ENCODE results near the gene YIPF3. TPM values are rescaled to one million over a fixed set of nuclear protein-coding genes. Genes with fewer than 3 reads are reported as not detected.

YIPF3 gene
- total RNA-seq, 5 donors from 2014 or later (not counting 1 experiment from before 2014, with no cell fraction given) = 43.7 to 85.0 (median 80.0) TPM

- no peak overlapping the region for H3K4me3 ChIP-seq (ENCODE audit: control insufficient read depth in 1 of 2, extremely low read depth in 1 of 2, low read length in 1 of 2)
- H3K27me3 ChIP-seq (replicated peaks in 1 of 2; ENCODE audit: control insufficient read depth in 2 of 2, extremely low read depth in 1 of 2, insufficient read depth in 2 of 2, low read length in 1 of 2) = no peaks in the 10 kb centered on the region
- Mint-ChIP-seq H3K27me3 (no peaks in the 10 kb centered on the region), H3K27ac (no peak overlapping the region), H3K36me3 (peaks cover 9% of the 10 kb centered on the region), H3K4me1 (peaks cover 36 to 56% (median 43%) of the 10 kb centered on the region in 3 donors), H3K4me3 (no peak overlapping the region), H3K9me3 (no peaks in the 10 kb centered on the region)
- no peaks in the 10 kb centered on the region for H3K9me3 ChIP-seq
- POLR2A ChIA-PET = interaction anchor here in 1 of 2 donors (1.3 kb wide), 1 partner anchor 15 kb away, joined by 3 read pairs; no protein-coding TSS in a partner anchor
- ATAC-seq (replicated peaks in 1 of 4) (no peak), DNase-seq (no peak)
- CTCF ChIA-PET = interaction anchor here (0.6 to 1.6 kb wide), 4 partner anchors 12 to 65 kb away, joined by 3 to 4 read pairs (median 3); no protein-coding TSS in a partner anchor
- peaks cover 4 to 44% of the 10 kb centered on the region in 2 experiments for H3K4me1 ChIP-seq (ENCODE audit: control insufficient read depth in 1 of 2, extremely low read depth in 1 of 2, insufficient read depth in 2 of 2, low read length in 2 of 2)
- 100% methylated on average over 1 of the region's 3 CpGs for WGBS (ENCODE audit: insufficient coverage)
- H3K27ac ChIP-seq (ENCODE audit: low read length) = no peak overlapping the region
- H3K36me3 ChIP-seq (ENCODE audit: control insufficient read depth in 2 of 2, extremely low read depth in 1 of 2, insufficient read depth in 1 of 2, low read length in 1 of 2) = peaks cover 3 to 16% of the 10 kb centered on the region in 2 donors
Measured at GRCh38 chr6:43492673-43493072, 24.1 kb downstream of the YIPF3 start.

DNA sequence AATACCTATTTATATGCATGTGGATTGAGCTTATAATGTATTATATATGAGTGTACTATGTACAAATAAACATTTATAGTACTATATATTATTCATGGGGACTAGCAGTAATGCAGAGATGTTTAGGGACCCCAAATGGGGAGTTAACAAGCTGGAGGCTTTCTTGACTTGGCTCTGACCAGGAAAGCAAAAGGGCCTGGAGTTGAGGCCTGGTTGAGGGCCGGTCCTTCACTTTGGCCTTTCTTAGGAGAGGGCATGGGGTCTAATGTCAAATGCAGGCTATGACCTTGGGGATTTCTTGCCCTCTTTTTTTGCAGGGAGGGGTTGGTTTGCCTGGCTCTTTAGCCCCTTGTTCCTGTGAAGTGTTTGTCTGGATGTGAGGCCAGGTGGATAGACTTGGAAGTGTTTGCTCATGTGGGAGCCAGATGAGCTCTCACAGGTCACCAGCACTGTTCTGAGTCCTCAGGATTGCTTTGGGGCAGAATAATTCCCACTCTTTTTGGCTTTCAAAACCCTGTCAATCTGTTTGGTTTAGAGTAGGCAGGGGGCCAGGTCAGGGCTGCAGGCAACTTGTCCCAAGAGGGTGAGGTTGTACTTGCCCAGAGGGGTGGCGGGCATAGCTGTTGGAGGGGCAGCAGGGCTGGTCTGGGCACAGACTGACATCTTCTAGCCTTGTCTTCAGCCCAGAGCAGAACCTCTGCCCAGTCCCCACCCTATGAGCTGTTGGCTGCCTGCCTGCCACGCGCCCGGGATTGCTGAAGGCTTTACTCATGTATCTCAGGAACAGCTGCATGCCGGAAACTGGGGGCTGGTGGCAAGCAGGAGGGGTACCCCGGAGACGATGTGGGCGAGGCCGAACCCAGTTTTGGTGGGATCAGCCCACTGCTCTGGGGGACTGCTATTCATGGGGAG lies 24.7 kb downstream of the YIPF3 start:
- Mint-ChIP-seq H3K27ac (no peak overlapping the region), H3K4me3 (no peak overlapping the region), H3K27me3 (no peaks in the 10 kb centered on the region), H3K36me3 (peaks cover 9% of the 10 kb centered on the region), H3K4me1 (peaks cover 36 to 56% (median 43%) of the 10 kb centered on the region in 3 donors), H3K9me3 (no peaks in the 10 kb centered on the region)
- ChIA-PET POLR2A (interaction anchor here in 1 of 2 donors (1.3 kb wide), 1 partner anchor 14 kb away, joined by 3 read pairs; no protein-coding TSS in a partner anchor), CTCF (interaction anchor here in 1 of 2 donors (0.6 to 1.2 kb wide), 2 partner anchors 11 to 57 kb away, joined by 3 to 4 read pairs; no protein-coding TSS in a partner anchor)
- no peak for ATAC-seq (replicated peaks in 1 of 4)
- Histone ChIP-seq H3K27me3 (replicated peaks in 1 of 2; ENCODE audit: control insufficient read depth in 2 of 2, extremely low read depth in 1 of 2, insufficient read depth in 2 of 2, low read length in 1 of 2) (no peaks in the 10 kb centered on the region), H3K9me3 (no peaks in the 10 kb centered on the region), H3K4me3 (ENCODE audit: control insufficient read depth in 1 of 2, extremely low read depth in 1 of 2, low read length in 1 of 2) (no peak overlapping the region), H3K4me1 (ENCODE audit: control insufficient read depth in 1 of 2, extremely low read depth in 1 of 2, insufficient read depth in 2 of 2, low read length in 2 of 2) (peaks cover 4 to 44% of the 10 kb centered on the region in 2 experiments), H3K27ac (ENCODE audit: low read length) (no peak overlapping the region), H3K36me3 (ENCODE audit: control insufficient read depth in 2 of 2, extremely low read depth in 1 of 2, insufficient read depth in 1 of 2, low read length in 1 of 2) (peaks cover 3 to 15% of the 10 kb centered on the region in 2 donors)
- DNase-seq = no peak
- WGBS (ENCODE audit: insufficient coverage) = 100% methylated on average over 10 of the region's 10 CpGs

DNA sequence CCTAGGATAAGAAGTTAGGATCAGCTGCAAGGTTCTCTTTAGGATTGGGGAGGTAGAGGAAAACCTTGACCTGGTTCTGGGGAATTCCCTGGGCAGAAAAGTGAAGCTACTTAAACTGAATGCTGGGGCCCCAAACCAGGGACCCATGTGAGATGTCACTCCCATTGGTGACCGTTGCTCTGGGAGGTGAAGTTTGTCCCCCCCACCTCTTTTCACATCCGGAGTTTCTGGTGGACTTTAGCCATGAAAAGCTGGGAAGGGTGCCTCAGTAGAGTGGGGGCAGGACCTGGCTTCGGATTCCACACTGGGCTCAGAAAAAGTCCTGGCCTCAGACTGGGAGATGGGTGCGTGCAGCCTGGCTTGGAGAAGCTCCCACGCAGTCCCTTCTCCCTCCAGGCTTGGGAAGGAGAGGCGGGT lies 26.2 kb downstream of the YIPF3 start:
- Histone ChIP-seq H3K36me3 (ENCODE audit: control insufficient read depth in 2 of 2, extremely low read depth in 1 of 2, insufficient read depth in 1 of 2, low read length in 1 of 2) (peaks cover 3 to 19% of the 10 kb centered on the region in 2 donors), H3K27ac (ENCODE audit: low read length) (no peak overlapping the region), H3K9me3 (no peaks in the 10 kb centered on the region), H3K27me3 (replicated peaks in 1 of 2; ENCODE audit: control insufficient read depth in 2 of 2, extremely low read depth in 1 of 2, insufficient read depth in 2 of 2, low read length in 1 of 2) (no peaks in the 10 kb centered on the region), H3K4me3 (ENCODE audit: control insufficient read depth in 1 of 2, extremely low read depth in 1 of 2, low read length in 1 of 2) (no peak overlapping the region), H3K4me1 (ENCODE audit: control insufficient read depth in 1 of 2, extremely low read depth in 1 of 2, insufficient read depth in 2 of 2, low read length in 2 of 2) (peaks cover 4 to 35% of the 10 kb centered on the region in 2 experiments)
- CTCF ChIA-PET = no interaction called here
- ATAC-seq (replicated peaks in 1 of 4) (no peak), DNase-seq (no peak)
- Mint-ChIP-seq H3K9me3 (no peaks in the 10 kb centered on the region), H3K27me3 (no peaks in the 10 kb centered on the region), H3K4me3 (no peak overlapping the region), H3K27ac (no peak overlapping the region), H3K36me3 (peaks cover 9% of the 10 kb centered on the region), H3K4me1 (peaks cover 31 to 53% (median 42%) of the 10 kb centered on the region in 3 donors)
- WGBS (ENCODE audit: insufficient coverage) = 93% methylated on average over 3 of the region's 6 CpGs
- POLR2A ChIA-PET = no interaction called here

GRCh38 chr6:43489277-43490072 lies 27.3 kb downstream of the YIPF3 start:
- H3K4me3 ChIP-seq (ENCODE audit: control insufficient read depth in 1 of 2, extremely low read depth in 1 of 2, low read length in 1 of 2) = no peak overlapping the region
- peaks cover 0 to 25% of the 10 kb centered on the region in 2 experiments for H3K4me1 ChIP-seq (ENCODE audit: control insufficient read depth in 1 of 2, extremely low read depth in 1 of 2, insufficient read depth in 2 of 2, low read length in 2 of 2)
- H3K27me3 ChIP-seq (replicated peaks in 1 of 2; ENCODE audit: control insufficient read depth in 2 of 2, extremely low read depth in 1 of 2, insufficient read depth in 2 of 2, low read length in 1 of 2) = no peaks in the 10 kb centered on the region
- no peak overlapping the region for H3K4me3 Mint-ChIP-seq
- no peaks in the 10 kb centered on the region for H3K9me3 Mint-ChIP-seq
- H3K27ac ChIP-seq (ENCODE audit: low read length) = no peak overlapping the region
- H3K4me1 Mint-ChIP-seq = peaks cover 25 to 47% (median 34%) of the 10 kb centered on the region in 3 donors
- ATAC-seq (replicated peaks in 1 of 4) (no peak), DNase-seq (no peak)
- no peaks in the 10 kb centered on the region for H3K27me3 Mint-ChIP-seq
- 91% methylated on average over 8 of the region's 12 CpGs for whole genome bisulfite sequencing (ENCODE audit: insufficient coverage)
- ChIA-PET POLR2A (no interaction called here), CTCF (interaction anchor here in 1 of 2 donors (0.6 to 0.7 kb wide), 2 partner anchors 8 to 17 kb away, joined by 3 to 7 read pairs; no protein-coding TSS in a partner anchor)
- peaks cover 14% of the 10 kb centered on the region for H3K36me3 Mint-ChIP-seq
- H3K9me3 ChIP-seq = no peaks in the 10 kb centered on the region
- no peak overlapping the region for H3K27ac Mint-ChIP-seq
- H3K36me3 ChIP-seq (ENCODE audit: control insufficient read depth in 2 of 2, extremely low read depth in 1 of 2, insufficient read depth in 1 of 2, low read length in 1 of 2) = peaks cover 0 to 22% of the 10 kb centered on the region in 2 donors

- no peak overlapping the region for H3K4me3 ChIP-seq (ENCODE audit: control insufficient read depth in 1 of 2, extremely low read depth in 1 of 2, low read length in 1 of 2)
- Mint-ChIP-seq H3K27me3 (no peaks in the 10 kb centered on the region), H3K36me3 (peaks cover 14% of the 10 kb centered on the region), H3K4me3 (no peak overlapping the region), H3K4me1 (peaks cover 19 to 40% (median 27%) of the 10 kb centered on the region in 3 donors), H3K27ac (no peak overlapping the region), H3K9me3 (no peaks in the 10 kb centered on the region)
- H3K36me3 ChIP-seq (ENCODE audit: control insufficient read depth in 2 of 2, extremely low read depth in 1 of 2, insufficient read depth in 1 of 2, low read length in 1 of 2) = peaks cover 0 to 22% of the 10 kb centered on the region in 2 donors
- CTCF ChIA-PET = interaction anchor here in 1 of 2 donors (0.7 kb wide), 1 partner anchor 18 kb away, joined by 3 read pairs; no protein-coding TSS in a partner anchor
- H3K27me3 ChIP-seq (replicated peaks in 1 of 2; ENCODE audit: control insufficient read depth in 2 of 2, extremely low read depth in 1 of 2, insufficient read depth in 2 of 2, low read length in 1 of 2) = no peaks in the 10 kb centered on the region
- H3K9me3 ChIP-seq = no peaks in the 10 kb centered on the region
- POLR2A ChIA-PET = no interaction called here
- DNase-seq = no peak
- peaks cover 0 to 18% of the 10 kb centered on the region in 2 experiments for H3K4me1 ChIP-seq (ENCODE audit: control insufficient read depth in 1 of 2, extremely low read depth in 1 of 2, insufficient read depth in 2 of 2, low read length in 2 of 2)
- H3K27ac ChIP-seq (ENCODE audit: low read length) = no peak overlapping the region
- no peak for ATAC-seq (replicated peaks in 1 of 4)
- WGBS (ENCODE audit: insufficient coverage) = 91% methylated on average over 2 of the region's 4 CpGs
Measured at GRCh38 chr6:43488667-43489276, 28.0 kb downstream of the YIPF3 start.
